DOHH2 (cell line): ENCODE data around the gene CLEC18C.
"Not testable (repeated sequence)": the region's sequence is repeated elsewhere in the genome, so short reads cannot be mapped to it uniquely, and the experiment has no call there.

Source experiments
- CTCF ChIP-seq: fragments of 200-600 bp; sonication (generic); IDR thresholded peaks from one replicate; pipeline ENCODE4 v1.5.1; 2014; ENCODE audit warnings: antibody characterized with exemption, mild to moderate bottlenecking, low read depth, low read length; ENCODE audit not compliant: poor library complexity, severe bottlenecking
- EZH2phosphoT487 ChIP-seq: fragments of 200-600 bp; sonication (generic); IDR thresholded peaks from 2 replicates; pipeline ENCODE4 v1.6.1; 2017; ENCODE audit warnings: borderline replicate concordance, mild to moderate bottlenecking, antibody characterized with exemption, low read length, moderate library complexity, mixed read lengths

DNA sequence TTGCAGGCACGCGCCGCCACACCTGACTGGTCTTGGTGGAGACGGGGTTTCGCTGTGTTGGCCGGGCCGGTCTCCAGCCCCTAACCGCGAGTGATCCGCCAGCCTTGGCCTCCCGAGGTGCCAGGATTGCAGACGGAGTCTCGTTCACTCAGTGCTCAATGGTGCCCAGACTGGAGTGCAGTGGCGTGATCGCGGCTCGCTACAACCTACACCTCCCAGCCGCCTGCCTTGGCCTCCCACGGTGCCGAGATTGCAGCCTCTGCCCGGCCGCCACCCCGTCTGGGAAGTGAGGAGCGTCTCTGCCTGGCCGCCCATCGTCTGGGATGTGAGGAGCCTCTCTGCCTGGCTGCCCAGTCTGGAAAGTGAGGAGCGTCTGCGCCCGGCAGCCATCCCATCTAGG is 30.4 kb downstream of the CLEC18C start:
- not testable (repeated sequence) for TF ChIP-seq CTCF, EZH2phosphoT487
